ENCODE data around the gene ZNF595.
"Not testable (repeated sequence)": the region's sequence is repeated elsewhere in the genome, so short reads cannot be mapped to it uniquely, and the experiment has no call there.

ZNF595 gene

GRCh38 chr4:52804-53479, at the start of gene ZNF595:
TSS of gene ZNF595 (plus strand) at chr4:53321. CDS start at chr4:53489, 168 bp downstream.
- DNase-seq = peak; percentile 35

DNA sequence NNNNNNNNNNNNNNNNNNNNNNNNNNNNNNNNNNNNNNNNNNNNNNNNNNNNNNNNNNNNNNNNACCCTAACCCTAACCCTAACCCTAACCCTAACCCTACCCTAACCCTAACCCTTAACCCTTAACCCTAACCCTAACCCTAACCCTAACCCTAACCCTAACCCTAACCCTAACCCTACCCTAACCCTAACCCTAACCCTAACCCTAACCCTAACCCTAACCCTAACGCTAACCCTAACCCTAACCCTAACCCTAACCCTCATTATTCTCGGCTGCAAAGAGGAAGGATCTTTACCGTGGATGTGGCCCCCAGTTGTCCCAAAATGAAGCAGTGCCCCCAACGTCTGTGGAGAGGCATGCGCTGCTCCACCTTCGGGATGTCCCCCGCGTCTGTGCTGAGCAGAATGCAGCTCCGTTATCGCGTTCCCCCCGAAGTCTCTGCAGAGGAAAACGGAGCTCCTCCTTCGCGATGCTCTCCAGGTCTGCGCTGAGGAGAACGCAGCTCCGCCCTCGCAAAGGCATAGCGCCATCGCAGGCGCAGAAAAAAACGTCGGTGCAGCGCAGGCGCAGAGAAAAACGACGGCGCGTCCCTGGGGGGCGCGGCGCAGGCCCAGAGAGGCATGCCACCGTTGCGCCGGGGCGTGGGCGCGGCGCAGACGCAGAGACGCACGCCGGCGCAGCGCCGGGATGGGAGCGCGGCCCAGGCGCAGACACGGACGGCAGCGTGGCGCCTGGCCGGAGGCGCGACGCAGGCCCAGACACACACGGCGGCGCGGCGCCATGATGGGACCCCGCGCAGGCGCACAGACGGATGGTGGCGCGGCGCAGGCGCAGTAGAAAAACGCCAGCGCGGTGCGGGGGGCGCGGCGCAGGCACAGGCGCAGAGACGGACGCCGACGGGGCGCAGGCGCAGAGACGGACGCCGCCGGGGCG, 42.9 kb upstream of the ZNF595 start:
- DNase-seq = not testable (repeated sequence)

- DNase-seq = not testable (repeated sequence)
These were observed 41.9 kb upstream of the ZNF595 start for GRCh38 chr4:11095-11815.

DNA sequence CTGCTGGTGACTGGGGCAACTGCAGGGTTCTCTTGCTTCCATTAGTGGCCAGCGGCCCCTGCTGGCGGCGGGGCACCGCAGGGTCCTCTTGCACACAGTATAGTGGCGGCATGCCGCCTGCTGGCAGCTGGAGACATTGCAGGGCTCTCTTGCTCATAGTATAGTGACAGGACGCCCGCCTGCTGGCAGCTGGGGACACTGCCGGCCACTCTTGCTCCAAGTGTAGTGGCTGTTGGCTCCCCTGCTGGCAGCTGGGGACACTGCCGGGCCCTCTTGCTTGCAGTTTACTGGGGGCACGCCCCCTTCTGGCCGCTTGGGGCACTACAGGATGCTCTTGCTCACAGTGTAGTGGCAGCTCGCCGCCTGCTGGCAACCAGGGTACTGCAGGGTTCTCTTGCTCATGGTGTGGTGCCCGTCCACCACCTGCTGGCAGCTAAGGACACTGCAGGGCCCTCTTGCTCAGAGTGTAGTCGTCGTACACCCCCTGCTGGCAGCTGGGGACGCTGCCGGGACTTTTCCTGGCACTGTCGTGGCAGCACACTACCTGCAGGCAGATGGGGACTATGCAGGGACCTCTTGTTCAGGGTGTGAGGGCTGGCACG, 41.2 kb upstream of the ZNF595 start:
- DNase-seq = peak; percentile 14

GRCh38 chr4:18128-18527, 35.0 kb upstream of the ZNF595 start:
- DNase-seq = not testable (repeated sequence)

DNA sequence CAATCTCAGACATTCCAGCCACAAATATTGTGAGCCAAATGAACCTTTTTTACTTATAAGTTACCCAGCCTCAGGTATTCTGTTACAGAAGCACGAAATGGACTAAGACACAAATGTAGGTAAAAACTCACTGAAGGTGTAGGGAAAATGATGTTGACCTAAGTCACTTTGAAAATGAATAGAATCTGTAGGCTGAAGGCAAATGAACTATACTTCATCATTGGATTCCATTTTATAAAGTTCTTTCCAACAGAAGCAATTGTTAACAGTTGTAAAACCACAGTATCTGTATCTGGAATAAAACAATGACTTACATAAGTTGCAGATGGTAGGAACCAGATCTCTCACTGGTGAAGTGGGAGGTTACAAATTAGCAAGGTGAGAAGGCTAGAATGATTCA, 34.5 kb upstream of the ZNF595 start:
- DNase-seq = not testable (repeated sequence)

DNA sequence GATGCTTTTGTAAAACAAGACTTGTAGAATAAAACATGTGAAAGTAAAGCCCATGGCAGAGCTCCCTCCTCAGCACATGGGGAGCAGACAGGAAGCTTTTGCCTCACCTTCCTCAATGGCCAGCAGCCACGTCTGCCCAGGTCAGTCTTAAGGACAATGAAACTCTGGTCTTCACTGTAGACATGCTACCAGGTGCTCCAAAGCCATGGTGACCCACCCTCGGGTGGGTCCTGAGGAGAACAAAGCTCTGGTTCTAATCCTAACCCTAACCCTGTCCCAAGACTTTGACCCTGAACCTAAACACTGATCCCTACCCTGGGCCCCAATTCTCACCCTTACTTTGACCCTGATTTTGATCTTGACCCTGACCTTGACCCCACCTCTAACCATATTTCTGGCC, 30.2 kb upstream of the ZNF595 start:
- DNase-seq = not testable (repeated sequence)

GRCh38 chr4:24359-24758, 28.8 kb upstream of the ZNF595 start:
- DNase-seq = not testable (repeated sequence)

- not testable (repeated sequence) for DNase-seq
These were observed 25.6 kb upstream of the ZNF595 start for GRCh38 chr4:27501-27900.

- DNase-seq = peak; percentile 46
These were observed 24.2 kb upstream of the ZNF595 start for GRCh38 chr4:28767-29542.

- not testable (repeated sequence) for DNase-seq
These were observed 19.8 kb upstream of the ZNF595 start for GRCh38 chr4:33314-33713.

- not testable (repeated sequence) for DNase-seq
These were observed 16.3 kb upstream of the ZNF595 start for GRCh38 chr4:36559-37415.

DNA sequence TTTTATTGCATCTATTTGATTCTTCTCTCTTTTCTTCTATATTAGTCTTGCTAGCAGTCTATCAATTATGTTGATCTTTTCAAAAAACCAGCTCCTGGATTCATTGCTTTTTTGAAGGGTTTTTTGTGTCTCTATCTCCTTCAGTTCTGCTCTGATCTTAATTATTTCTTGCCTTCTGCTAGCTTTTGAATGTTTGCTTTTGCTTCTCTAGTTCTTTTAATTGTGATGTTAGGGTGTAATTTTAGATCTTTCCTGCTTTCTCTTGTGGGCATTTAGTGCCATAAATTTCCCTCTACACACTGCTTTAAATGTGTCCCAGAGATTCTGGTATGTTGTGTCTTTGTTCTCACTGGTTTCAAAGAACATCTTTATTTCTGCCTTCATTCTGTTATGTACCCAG, 14.9 kb upstream of the ZNF595 start:
- not testable (repeated sequence) for DNase-seq

- not testable (repeated sequence) for DNase-seq
These were observed 9.7 kb upstream of the ZNF595 start for GRCh38 chr4:43375-43774.

GRCh38 chr4:51253-51652, 1.9 kb upstream of the ZNF595 start:
- DNase-seq = not testable (repeated sequence)

DNA sequence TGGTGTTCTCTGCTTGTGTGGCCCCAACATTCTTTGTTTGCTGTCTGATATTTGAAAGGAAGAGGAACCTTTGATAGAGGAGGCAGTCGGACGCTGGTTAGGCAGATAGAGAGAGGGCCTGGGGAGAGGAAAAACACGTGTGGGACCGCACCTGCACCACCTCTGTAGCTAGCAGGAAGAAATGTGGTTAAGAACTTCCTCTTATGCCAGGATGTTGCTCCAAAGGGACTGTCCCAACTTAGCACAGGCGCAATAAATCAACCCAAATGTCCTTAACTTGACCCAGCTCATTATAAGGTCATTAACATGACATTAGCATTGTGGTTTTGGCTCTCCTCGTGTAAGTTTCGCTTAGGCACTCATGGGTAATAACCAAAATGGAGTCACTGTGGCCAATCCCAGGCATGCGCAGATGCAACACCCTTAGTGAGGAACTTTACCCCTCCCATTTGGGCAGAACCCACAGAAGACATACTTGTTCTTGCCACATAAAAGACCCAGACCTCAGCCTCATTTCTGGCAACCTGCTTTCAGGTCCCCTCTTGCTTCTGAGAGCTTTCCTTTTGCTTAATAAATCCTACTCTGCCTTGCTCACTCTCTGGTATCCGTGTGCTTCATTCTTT, 1.4 kb upstream of the ZNF595 start:
- DNase-seq = peak; percentile 59

- not testable (repeated sequence) for DNase-seq
These were observed 400 bp downstream of the ZNF595 start for GRCh38 chr4:53521-53920.

DNA sequence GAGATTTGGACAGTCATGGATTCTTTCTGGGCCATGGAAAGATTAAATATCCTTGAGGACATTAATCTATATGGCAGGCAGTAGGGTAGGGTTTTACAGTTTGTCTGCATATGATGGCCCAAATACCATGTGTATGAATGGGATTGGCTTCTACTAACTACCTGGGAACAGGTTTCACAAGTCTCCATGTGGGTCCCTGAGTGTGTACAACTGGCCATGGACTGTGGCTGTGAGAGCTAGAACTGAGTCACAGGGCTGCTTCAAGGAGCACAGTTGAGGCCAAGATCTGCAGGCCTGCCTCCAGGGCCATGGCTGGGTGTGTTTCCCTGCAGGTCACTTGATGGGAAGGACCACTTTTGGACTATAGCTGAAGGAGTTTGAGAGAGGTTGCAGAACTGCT, 11.6 kb downstream of the ZNF595 start:
- DNase-seq = not testable (repeated sequence)

DNA sequence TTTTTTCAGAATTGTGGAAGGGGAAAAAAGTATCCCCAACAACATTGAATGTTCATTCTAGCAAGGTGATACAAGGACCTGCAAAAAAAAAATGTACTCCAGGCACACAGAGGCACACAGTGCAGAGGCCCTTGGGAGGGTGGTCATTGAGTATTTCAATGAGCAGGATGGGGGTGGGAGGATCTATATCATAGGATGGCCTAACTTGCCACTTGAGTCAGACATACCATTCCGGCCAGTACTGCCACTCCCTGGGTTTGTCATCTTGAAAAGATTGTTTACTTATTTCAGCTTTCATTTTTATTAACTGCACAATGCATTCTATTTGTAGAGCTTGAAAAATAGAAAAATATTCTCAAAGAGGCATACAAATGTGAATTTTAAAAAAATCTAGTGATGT, 18.7 kb downstream of the ZNF595 start:
- DNase-seq = no peak

- no peak for DNase-seq
These were observed 32.8 kb downstream of the ZNF595 start for GRCh38 chr4:85951-86350.
